ENCODE results near the gene WDFY3. TPM values are rescaled to one million over a fixed set of nuclear protein-coding genes. Genes with fewer than 3 reads are reported as not detected.

WDFY3 gene
- total and polyA plus RNA-seq, 12 donors = 9.5 to 284 (median 85.0) TPM

DNA sequence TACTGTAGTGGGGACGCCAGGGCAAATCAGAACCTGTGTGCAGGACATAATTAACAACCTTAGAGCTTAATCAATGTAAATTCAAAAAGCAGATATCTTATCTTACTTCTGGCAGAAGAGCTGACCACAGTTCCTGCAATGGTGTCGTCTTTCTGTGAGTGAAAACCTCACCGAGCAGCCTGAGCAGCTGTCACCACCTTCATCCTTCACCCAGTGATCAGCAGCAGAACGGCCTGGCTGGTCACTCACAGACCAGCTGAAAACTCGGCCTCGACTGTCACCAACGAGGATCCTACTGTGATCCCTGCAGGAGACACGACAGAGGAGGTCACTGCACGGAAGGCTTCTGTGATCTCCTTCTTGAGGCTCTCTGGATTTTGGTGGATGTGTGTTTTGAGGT, 289.4 kb downstream of the WDFY3 start:
- Histone ChIP-seq H3K4me3 (no peak overlapping the region), H3K36me3 (replicated peaks in 1 of 2) (peaks cover 0 to 60% of the 10 kb centered on the region in 2 donors), H3K9me3 (replicated peaks in 1 of 3) (no peaks in the 10 kb centered on the region), H3K27ac (no peak overlapping the region), H3K27me3 (no peaks in the 10 kb centered on the region), H3K4me1 (replicated peaks in 1 of 2) (peaks cover 8 to 24% of the 10 kb centered on the region in 2 donors)
- TF ChIP-seq CTCF (IDR thresholded peaks at IDR 0.05) (no peak), POLR2A (IDR thresholded peaks at IDR 0.05) (no peak)
- intact Hi-C loops (cut with DNase I) = no loop called here
- WGBS, 4 donors = 80 to 84% (median 83%) methylated on average over 9 of the region's 9 CpGs
- no peak for DNase-seq

DNA sequence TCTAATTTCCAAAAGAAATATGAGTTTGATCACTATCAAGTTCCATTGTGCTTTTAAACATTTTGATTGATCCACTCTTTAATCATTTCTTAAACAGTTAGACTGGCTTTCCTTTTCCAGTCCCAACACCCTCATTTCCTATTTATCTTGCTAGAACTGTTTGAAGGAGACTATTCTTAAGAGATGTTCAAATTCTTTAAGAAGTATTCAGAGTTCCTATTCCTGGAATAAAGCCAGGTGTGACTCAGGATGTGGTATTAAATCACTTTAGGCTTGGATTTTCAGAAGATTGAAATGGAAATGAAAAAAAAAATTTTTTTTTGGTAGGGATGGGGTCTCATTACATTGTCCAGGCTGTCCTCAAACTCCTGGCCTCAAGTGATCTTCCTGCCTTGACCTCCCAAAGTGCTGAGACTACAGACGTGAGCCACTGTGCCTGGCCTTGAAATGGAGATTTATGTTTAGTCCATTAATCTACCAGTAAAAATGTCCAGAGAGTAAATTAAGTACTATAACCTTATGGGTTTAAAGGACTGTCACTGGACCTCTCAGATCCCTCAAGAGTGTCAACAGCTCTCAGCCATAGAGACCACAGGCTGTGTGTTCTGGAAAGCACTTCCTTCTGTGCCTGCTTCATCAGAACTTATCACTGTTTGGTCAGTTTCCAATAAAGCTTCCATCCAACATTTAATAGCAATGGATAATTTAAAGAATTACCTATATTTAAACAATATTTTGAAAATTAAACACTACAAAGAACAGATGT, 292.8 kb downstream of the WDFY3 start:
- H3K27me3 ChIP-seq = no peaks in the 10 kb centered on the region
- peaks cover 0 to 56% of the 10 kb centered on the region in 2 donors for H3K36me3 ChIP-seq (replicated peaks in 1 of 2)
- H3K4me3 ChIP-seq = no peak overlapping the region
- no peaks in the 10 kb centered on the region for H3K9me3 ChIP-seq (replicated peaks in 1 of 3)
- DNase-seq = no peak
- 27 to 45% (median 36%) methylated on average over 1 of the region's 1 CpG for WGBS, 4 donors
- intact Hi-C loops (cut with DNase I) = no loop called here
- no peak for TF ChIP-seq CTCF (IDR thresholded peaks at IDR 0.05)
- no peak for TF ChIP-seq POLR2A (IDR thresholded peaks at IDR 0.05)
- no peak overlapping the region for H3K27ac ChIP-seq
- H3K4me1 ChIP-seq (replicated peaks in 1 of 2) = peaks cover 8 to 17% of the 10 kb centered on the region in 2 donors

DNA sequence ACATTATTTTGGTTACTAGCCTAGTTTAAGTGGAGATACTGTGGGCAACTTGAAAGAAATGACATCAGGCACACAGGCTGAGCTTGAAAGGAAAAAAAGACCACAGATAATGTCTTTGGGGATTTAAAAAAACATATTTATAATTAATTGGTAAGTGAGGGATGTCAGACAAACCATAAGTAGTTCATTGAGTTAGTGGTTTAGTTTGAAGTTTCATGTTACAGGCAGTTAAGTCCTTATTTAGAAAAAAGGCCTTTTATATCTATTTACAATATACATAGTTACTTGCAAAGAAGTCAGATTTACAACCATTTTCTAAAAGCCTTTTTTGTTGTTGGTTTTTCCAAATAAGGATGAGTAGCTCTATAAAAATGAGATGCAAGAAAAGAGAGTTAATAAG, 294.3 kb downstream of the WDFY3 start:
- H3K4me3 ChIP-seq = no peak overlapping the region
- no peaks in the 10 kb centered on the region for H3K27me3 ChIP-seq
- H3K36me3 ChIP-seq (replicated peaks in 1 of 2) = peaks cover 0 to 42% of the 10 kb centered on the region in 2 donors
- no peak for TF ChIP-seq POLR2A (IDR thresholded peaks at IDR 0.05)
- TF ChIP-seq CTCF (IDR thresholded peaks at IDR 0.05) = no peak
- intact Hi-C loops (cut with DNase I) = no loop called here
- no peak overlapping the region for H3K27ac ChIP-seq
- H3K4me1 ChIP-seq (replicated peaks in 1 of 2) = peaks cover 8 to 17% of the 10 kb centered on the region in 2 donors
- DNase-seq = no peak
- no peaks in the 10 kb centered on the region for H3K9me3 ChIP-seq (replicated peaks in 1 of 3)

- Histone ChIP-seq H3K27ac (no peak overlapping the region), H3K9me3 (replicated peaks in 1 of 3) (no peaks in the 10 kb centered on the region), H3K4me3 (no peak overlapping the region), H3K27me3 (no peaks in the 10 kb centered on the region), H3K4me1 (replicated peaks in 1 of 2) (peaks cover 8 to 11% of the 10 kb centered on the region in 2 donors), H3K36me3 (replicated peaks in 1 of 2) (peaks cover 0 to 21% of the 10 kb centered on the region in 2 donors)
- intact Hi-C loops (cut with DNase I) = no loop called here
- no peak for DNase-seq
- no peak for TF ChIP-seq POLR2A (IDR thresholded peaks at IDR 0.05)
- TF ChIP-seq CTCF (IDR thresholded peaks at IDR 0.05) = no peak
- WGBS, 4 donors = 93 to 98% (median 94%) methylated on average over 1 of the region's 1 CpG
Observed at GRCh38 chr4:84669201-84669600, 297.3 kb downstream of the WDFY3 start.
